A673 (cell line): Measurements from ENCODE around the gene TECTA. TPM values are rescaled to one million over a fixed set of nuclear protein-coding genes. Genes with fewer than 3 reads are reported as not detected.

Experiments used
- BruUV-seq: library from RNA; stranded (reverse); fragments of 400-500 nt; replicated peaks from 2 replicates; lab custom pipeline; 2021; lab: Mats Ljungman, UMichigan
- CTCF ChIA-PET: fragments of 300-600 bp; sonication (Branson Sonifier 250); formaldehyde crosslinking; loops from one replicate; lab custom pipeline; 2022; ENCODE audit warnings: antibody characterized with exemption; lab: Charles Lee
- POLR2A ChIA-PET: fragments of 300-600 bp; sonication (Branson Sonifier 250); formaldehyde crosslinking; loops from one replicate; lab custom pipeline; 2022; ENCODE audit warnings: antibody characterized with exemption; ENCODE audit not compliant: low non-redundant PET; lab: Charles Lee
- DNase-seq: peaks from one replicate; pipeline ENCODE4 v3.0.0-alpha.2; 2015; ENCODE audit warnings: low spot score
- H3K27ac ChIP-seq: fragments of 200-600 bp; sonication (generic); 2 replicates; pipeline ENCODE4 v1.5.1; 2016; ENCODE audit warnings: mixed run types, low read depth, mild to moderate bottlenecking, mixed read lengths, antibody characterized with exemption, low read length; ENCODE audit not compliant: poor library complexity, severe bottlenecking
- H3K27me3 ChIP-seq: fragments of 200-600 bp; sonication (generic); replicated peaks from 2 replicates; pipeline ENCODE4 v1.6.1; 2017; ENCODE audit warnings: mixed run types, low read depth, mild to moderate bottlenecking, mixed read lengths, antibody characterized with exemption, low read length; ENCODE audit not compliant: insufficient read depth, poor library complexity
- H3K36me3 ChIP-seq: fragments of 200-600 bp; sonication (generic); 2 replicates; pipeline ENCODE4 v1.6.1; 2016; ENCODE audit warnings: mixed run types, mild to moderate bottlenecking, mixed read lengths, antibody characterized with exemption, low read length; ENCODE audit not compliant: insufficient read depth, poor library complexity, severe bottlenecking
- H3K4me1 ChIP-seq: fragments of 200-600 bp; sonication (generic); 2 replicates; pipeline ENCODE4 v1.6.1; 2017; ENCODE audit warnings: mixed run types, mild to moderate bottlenecking, mixed read lengths, antibody characterized with exemption, low read length; ENCODE audit not compliant: insufficient read depth, poor library complexity, severe bottlenecking
- H3K4me3 ChIP-seq: fragments of 200-600 bp; sonication (generic); 2 replicates; pipeline ENCODE4 v1.5.1; 2016; ENCODE audit warnings: low read depth, mixed run types, mild to moderate bottlenecking, mixed read lengths, low read length; ENCODE audit not compliant: poor library complexity, severe bottlenecking
- H3K9me3 ChIP-seq: fragments of 200-600 bp; sonication (generic); 2 replicates; pipeline ENCODE4 v1.6.1; 2016; ENCODE audit warnings: mixed run types, low read depth, mild to moderate bottlenecking, mixed read lengths, antibody characterized with exemption, low read length; ENCODE audit not compliant: poor library complexity, severe bottlenecking
- CTCF ChIP-seq: fragments of 300-800, 200-600 bp; sonication (generic); conservative IDR thresholded peaks from 2 replicates; pipeline ENCODE4 v1.5.1; 2017; ENCODE audit warnings: low read depth, mild to moderate bottlenecking, antibody characterized with exemption, low read length, moderate library complexity, mixed read lengths
- EZH2 ChIP-seq: fragments of 200-600 bp; sonication (generic); IDR thresholded peaks from 2 replicates; pipeline ENCODE4 v1.6.1; 2017; ENCODE audit warnings: borderline replicate concordance, low read depth, mild to moderate bottlenecking, mixed read lengths, antibody characterized with exemption, low read length; ENCODE audit not compliant: poor library complexity, severe bottlenecking
- intact Hi-C: fragments of 100-400 bp; cut with micrococcal nuclease; formaldehyde crosslinking; loops from one replicate; pipeline ENCODE4 v1.10.0; 2022; ENCODE audit not compliant: unreplicated experiment
- total RNA-seq: library from RNA; stranded (reverse); gene quantifications from 2 replicates; pipeline ENCODE4 v1.2.3, GENCODE V29; 2021

Gene TECTA
- total RNA-seq, 1 experiment from 2014 or later: 0.19 TPM

DNA sequence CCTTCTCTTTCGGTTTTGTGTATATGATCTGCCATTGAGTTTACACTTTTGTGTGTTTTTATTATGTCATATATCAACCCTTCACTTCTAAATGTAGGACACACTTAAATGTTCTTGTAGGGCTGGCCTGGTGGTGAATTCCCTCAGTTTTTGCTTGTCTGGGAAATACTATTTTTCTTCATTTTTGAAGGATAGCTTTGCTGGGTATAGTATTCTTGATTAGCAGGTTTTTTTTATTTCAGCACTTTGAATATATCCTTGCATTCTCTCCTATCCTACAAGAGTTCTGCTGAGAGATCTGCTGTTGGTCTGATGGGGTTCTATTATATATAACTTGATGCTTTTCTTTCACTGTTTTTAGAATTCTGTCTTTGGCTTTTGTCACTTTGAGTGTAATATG is 79.1 kb downstream of the TECTA start:
- no peak for DNase-seq
- TF ChIP-seq CTCF (no peak), EZH2 (no peak)
- CTCF ChIA-PET: no interaction called here
- Histone ChIP-seq H3K27me3 (no peaks in the 10 kb centered on the region), H3K4me1 (no peaks in the 10 kb centered on the region), H3K9me3 (no peaks in the 10 kb centered on the region), H3K27ac (no peak overlapping the region), H3K36me3 (no peaks in the 10 kb centered on the region), H3K4me3 (no peak overlapping the region)
- intact Hi-C loops: no loop called here
- BruUV-seq: no TSS peak
- POLR2A ChIA-PET: no interaction called here

GRCh38 chr11:121188776-121189175 is 87.7 kb downstream of the TECTA start:
- BruUV-seq: no TSS peak
- CTCF ChIA-PET: no interaction called here
- no peaks in the 10 kb centered on the region for H3K4me1 ChIP-seq

DNA sequence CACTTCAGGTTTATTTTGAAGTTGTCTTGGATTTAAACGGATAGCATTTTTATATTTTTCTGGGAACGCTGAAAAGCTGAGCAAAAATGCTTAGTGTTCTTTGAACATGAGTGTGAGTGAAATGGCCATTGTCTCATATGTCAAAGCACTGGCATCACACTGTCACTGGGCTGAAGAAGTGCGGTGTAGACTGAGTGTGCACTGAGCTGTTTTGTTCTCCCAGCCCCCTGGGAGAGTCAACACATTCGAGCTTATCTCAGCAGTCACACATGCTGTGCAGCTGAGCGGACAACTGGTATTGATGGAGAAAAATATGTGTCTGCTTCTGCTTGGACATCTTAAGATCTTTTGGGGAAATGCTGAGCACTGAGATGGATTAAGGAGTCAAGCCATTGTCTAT is 90.8 kb downstream of the TECTA start:
- no peak for TF ChIP-seq CTCF
- no peak for TF ChIP-seq EZH2
- no peak overlapping the region for H3K4me3 ChIP-seq
- no TSS peak for BruUV-seq
- H3K27me3 ChIP-seq: peaks cover 33% of the 10 kb centered on the region
- ChIA-PET CTCF (interaction anchor here (0.6 to 1.0 kb wide), 2 partner anchors 10 to 103 kb away, joined by 3 read pairs; no protein-coding TSS in a partner anchor), POLR2A (interaction anchor here (0.8 kb wide), 1 partner anchor 1421 kb away, joined by 4 read pairs; no protein-coding TSS in a partner anchor)
- DNase-seq: no peak
- H3K27ac ChIP-seq: no peak overlapping the region
- H3K4me1 ChIP-seq: no peaks in the 10 kb centered on the region
- intact Hi-C loops: loop anchor here (5.0 kb wide), 1 partner anchor 260 kb away; no protein-coding TSS in a partner anchor
- H3K36me3 ChIP-seq: no peaks in the 10 kb centered on the region
- no peaks in the 10 kb centered on the region for H3K9me3 ChIP-seq

More at GRCh38 chr11:121188776-121189175, 87.7 kb downstream of the TECTA start:
- Histone ChIP-seq H3K27ac (no peak overlapping the region), H3K27me3 (peaks cover 24% of the 10 kb centered on the region), H3K9me3 (no peaks in the 10 kb centered on the region), H3K36me3 (no peaks in the 10 kb centered on the region), H3K4me3 (no peak overlapping the region)
- DNase-seq: no peak
- no peak for TF ChIP-seq CTCF
- TF ChIP-seq EZH2: no peak
- POLR2A ChIA-PET: no interaction called here
- intact Hi-C loops: no loop called here
